KG1 (cell line): ENCODE measurements around the gene DDIT4L.
"Not testable (repeated sequence)": the region's sequence is repeated elsewhere in the genome, so short reads cannot be mapped to it uniquely, and the experiment has no call there.

Experiments used
- DNase-seq: peaks from one replicate; lab custom pipeline; 2025; lab: John Stamatoyannopoulos, UW

DDIT4L gene

GRCh38 chr4:100189820-100190642 is at the start of gene DDIT4L:
Gene DDIT4L (minus strand): TSS chr4:100190468. CDS start chr4:100189983, 485 bp downstream.
- DNase-seq = no peak

- DNase-seq = no peak
These were observed 49.7 kb upstream of the DDIT4L start for GRCh38 chr4:100240008-100240407.

- no peak for DNase-seq
These were observed 34.5 kb upstream of the DDIT4L start for GRCh38 chr4:100224721-100225120.

GRCh38 chr4:100224160-100224559 is 33.9 kb upstream of the DDIT4L start:
- DNase-seq = no peak

- no peak for DNase-seq
These were observed 18.7 kb upstream of the DDIT4L start for GRCh38 chr4:100208964-100209363.

- no peak for DNase-seq
These were observed 18.2 kb upstream of the DDIT4L start for GRCh38 chr4:100208459-100208858.

GRCh38 chr4:100206850-100207249 is 16.6 kb upstream of the DDIT4L start:
- DNase-seq = no peak

GRCh38 chr4:100198061-100198460 is 7.8 kb upstream of the DDIT4L start:
- DNase-seq = no peak

- DNase-seq = not testable (repeated sequence)
These were observed 6.3 kb upstream of the DDIT4L start for GRCh38 chr4:100196388-100197071.

- no peak for DNase-seq
These were observed 654 bp upstream of the DDIT4L start for GRCh38 chr4:100190643-100191600.

GRCh38 chr4:100188829-100189228 is 1.4 kb downstream of the DDIT4L start:
- DNase-seq = no peak

GRCh38 chr4:100187781-100188180 is 2.5 kb downstream of the DDIT4L start:
- no peak for DNase-seq

- no peak for DNase-seq
These were observed 5.5 kb downstream of the DDIT4L start for GRCh38 chr4:100184787-100185186.

GRCh38 chr4:100177855-100178254 is 12.4 kb downstream of the DDIT4L start:
- no peak for DNase-seq

GRCh38 chr4:100177126-100177525 is 13.1 kb downstream of the DDIT4L start:
- no peak for DNase-seq

GRCh38 chr4:100175858-100176257 is 14.4 kb downstream of the DDIT4L start:
- DNase-seq = no peak

GRCh38 chr4:100174985-100175383 is 15.3 kb downstream of the DDIT4L start:
- DNase-seq = no peak

- no peak for DNase-seq
These were observed 19.3 kb downstream of the DDIT4L start for GRCh38 chr4:100170986-100171385.

- DNase-seq = no peak
These were observed 20.5 kb downstream of the DDIT4L start for GRCh38 chr4:100169491-100170485.

GRCh38 chr4:100168521-100168920 is 21.7 kb downstream of the DDIT4L start:
- no peak for DNase-seq
